ENCODE data around the gene JADE2. TPM values are rescaled to one million over a fixed set of nuclear protein-coding genes. Genes with fewer than 3 reads are reported as not detected.
A peak's percentile ranks its signal among the peaks of the same experiment; 100 is the strongest.

JADE2 gene
- total RNA-seq, 1 donor from 2014 or later = 26.3 TPM

DNA sequence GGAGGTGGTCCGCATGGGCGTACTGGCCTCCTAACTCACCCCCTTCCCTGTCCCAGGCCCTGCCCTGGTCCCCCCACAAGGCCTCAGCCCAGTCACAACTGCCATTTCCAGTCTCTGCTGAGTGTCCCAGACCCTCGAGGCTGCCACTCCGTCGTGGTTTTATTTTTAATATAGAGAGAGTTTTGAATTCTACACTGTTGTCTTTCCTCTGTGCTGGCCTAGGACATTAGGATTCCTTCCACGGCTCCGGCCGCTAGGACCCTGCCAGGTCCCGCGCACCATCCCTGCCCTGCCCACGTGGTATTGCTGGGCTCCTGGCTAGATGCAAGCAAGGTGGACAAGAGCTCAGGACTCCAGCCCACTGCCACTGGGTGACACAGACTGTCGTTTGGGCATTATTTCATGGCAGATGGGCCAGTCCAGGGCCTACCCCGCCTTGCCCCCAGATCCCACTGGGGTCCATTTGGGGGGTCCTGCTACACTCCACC, 53.9 kb downstream of the JADE2 start:
- H3K4me1 ChIP-seq = peaks cover 71% of the 10 kb centered on the region

DNA sequence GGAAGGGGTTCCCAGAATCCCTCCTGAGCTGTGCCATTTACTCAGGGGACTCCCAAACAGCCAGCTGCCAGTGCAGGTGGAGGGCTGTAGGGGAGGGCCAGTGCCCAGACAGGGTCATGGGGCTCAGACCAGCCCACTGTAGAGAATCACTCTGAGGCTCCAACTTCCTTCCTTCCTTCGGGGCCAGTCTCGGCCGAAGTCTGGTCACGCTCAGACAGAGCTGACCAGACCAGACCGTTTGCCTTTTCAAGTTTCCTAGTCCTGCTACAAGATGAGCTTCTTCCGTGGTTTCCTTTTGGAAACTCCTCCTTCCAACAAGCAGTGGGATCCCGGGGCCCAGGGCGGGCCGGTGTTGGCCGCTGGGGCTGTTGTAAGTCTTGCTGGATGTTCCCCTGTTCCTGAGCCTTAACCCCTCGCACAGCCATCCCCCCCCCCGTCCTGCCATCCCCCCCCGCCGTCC, 54.6 kb downstream of the JADE2 start:
- peaks cover 49% of the 10 kb centered on the region for H3K36me3 ChIP-seq
- H3K27me3 ChIP-seq (ENCODE audit: low read depth) = no peaks in the 10 kb centered on the region
- H3K4me3 ChIP-seq = no peak overlapping the region
- no peak overlapping the region for H3K27ac ChIP-seq (replicated peaks)
- no peak for DNase-seq
- TF ChIP-seq, protein P1, sequence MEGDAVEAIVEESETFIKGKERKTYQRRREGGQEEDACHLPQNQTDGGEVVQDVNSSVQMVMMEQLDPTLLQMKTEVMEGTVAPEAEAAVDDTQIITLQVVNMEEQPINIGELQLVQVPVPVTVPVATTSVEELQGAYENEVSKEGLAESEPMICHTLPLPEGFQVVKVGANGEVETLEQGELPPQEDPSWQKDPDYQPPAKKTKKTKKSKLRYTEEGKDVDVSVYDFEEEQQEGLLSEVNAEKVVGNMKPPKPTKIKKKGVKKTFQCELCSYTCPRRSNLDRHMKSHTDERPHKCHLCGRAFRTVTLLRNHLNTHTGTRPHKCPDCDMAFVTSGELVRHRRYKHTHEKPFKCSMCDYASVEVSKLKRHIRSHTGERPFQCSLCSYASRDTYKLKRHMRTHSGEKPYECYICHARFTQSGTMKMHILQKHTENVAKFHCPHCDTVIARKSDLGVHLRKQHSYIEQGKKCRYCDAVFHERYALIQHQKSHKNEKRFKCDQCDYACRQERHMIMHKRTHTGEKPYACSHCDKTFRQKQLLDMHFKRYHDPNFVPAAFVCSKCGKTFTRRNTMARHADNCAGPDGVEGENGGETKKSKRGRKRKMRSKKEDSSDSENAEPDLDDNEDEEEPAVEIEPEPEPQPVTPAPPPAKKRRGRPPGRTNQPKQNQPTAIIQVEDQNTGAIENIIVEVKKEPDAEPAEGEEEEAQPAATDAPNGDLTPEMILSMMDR (IDR thresholded peaks at IDR 0.05; ENCODE audit: borderline replicate concordance) = no peak
- peaks cover 64% of the 10 kb centered on the region for H3K4me1 ChIP-seq
- H3K9me3 ChIP-seq (replicated peaks) = no peaks in the 10 kb centered on the region
- intact Hi-C loops (cut with micrococcal nuclease) = no loop called here

More for the DNA sequence above, 53.9 kb downstream of the JADE2 start:
- TF ChIP-seq, protein P1 (IDR thresholded peaks at IDR 0.05; ENCODE audit: borderline replicate concordance) = no peak
- Histone ChIP-seq H3K4me3 (no peak overlapping the region), H3K27ac (replicated peaks) (no peak overlapping the region), H3K9me3 (replicated peaks) (no peaks in the 10 kb centered on the region), H3K36me3 (peaks cover 56% of the 10 kb centered on the region), H3K27me3 (ENCODE audit: low read depth) (no peaks in the 10 kb centered on the region)
- intact Hi-C loops (cut with micrococcal nuclease) = no loop called here
- DNase-seq = no peak

DNA sequence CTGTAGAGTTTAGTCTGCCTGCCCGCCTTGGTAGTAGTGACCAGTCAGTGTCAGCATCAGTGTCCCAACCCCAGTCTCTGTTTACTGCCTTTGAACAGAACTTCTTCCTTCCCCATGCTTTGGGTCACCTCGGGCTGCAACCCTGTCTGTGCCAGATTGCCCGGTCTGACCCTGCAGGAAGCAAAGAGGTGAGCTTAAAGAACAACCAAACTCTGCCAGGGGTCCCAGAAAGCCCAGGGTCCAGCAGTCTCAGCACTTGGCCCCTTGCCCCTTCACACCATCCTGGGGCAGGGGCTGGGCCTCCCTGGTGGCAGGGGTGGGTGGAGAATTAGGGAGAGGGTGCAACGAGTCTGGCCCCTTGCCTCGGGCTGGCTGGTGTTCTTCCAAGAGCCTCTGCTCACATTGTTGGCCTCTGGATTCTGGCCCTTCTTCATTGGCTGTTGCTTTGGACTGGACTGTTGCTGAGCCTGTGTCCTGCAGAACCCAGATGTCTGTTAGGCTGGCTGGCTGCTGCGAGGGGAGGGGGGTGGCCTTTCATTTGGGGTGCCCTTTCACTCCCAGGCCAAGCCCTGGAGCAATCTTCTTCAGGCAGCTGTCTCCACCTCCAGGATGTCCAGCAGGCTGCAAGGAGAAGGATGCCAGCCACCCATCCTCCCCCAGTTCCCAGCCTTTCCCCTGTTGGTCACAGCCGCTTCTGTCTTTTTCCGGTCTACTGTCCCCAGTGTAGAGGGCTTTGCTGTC, 55.9 kb downstream of the JADE2 start:
- TF ChIP-seq, protein P1 (IDR thresholded peaks at IDR 0.05; ENCODE audit: borderline replicate concordance) = no peak
- no peak overlapping the region for H3K4me3 ChIP-seq
- peaks cover 50% of the 10 kb centered on the region for H3K4me1 ChIP-seq

DNA sequence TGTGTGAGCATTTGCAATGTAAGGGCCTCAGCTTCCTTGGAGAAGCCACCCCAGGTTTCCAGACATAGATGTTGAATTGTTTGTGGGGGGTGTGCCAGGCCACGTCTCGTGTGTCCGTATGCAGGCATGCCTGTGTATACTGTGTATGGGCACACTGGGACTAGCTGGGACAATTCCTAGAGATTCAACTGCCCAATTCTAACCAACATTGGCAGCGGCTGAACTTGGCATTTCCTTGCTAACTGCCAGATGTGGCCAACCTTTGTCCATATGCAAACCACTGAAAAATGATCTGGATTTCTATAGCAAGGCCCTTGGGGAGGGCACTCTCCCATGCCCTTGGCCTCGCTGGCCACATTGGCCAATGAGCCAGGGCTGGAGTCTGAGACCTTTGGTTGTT, 56.8 kb downstream of the JADE2 start:
- peak overlapping the region; percentile 79 for H3K27ac ChIP-seq (replicated peaks)
- no peaks in the 10 kb centered on the region for H3K9me3 ChIP-seq (replicated peaks)
- TF ChIP-seq, protein P1 (IDR thresholded peaks at IDR 0.05; ENCODE audit: borderline replicate concordance) = no peak
- no peaks in the 10 kb centered on the region for H3K27me3 ChIP-seq (ENCODE audit: low read depth)
- peaks cover 27% of the 10 kb centered on the region for H3K36me3 ChIP-seq
- intact Hi-C loops (cut with micrococcal nuclease) = no loop called here
- no peak for DNase-seq
- no peak overlapping the region for H3K4me3 ChIP-seq
- peaks cover 49% of the 10 kb centered on the region for H3K4me1 ChIP-seq

More for the DNA sequence above, 55.9 kb downstream of the JADE2 start:
- Histone ChIP-seq H3K27ac (replicated peaks) (peak overlapping the region; percentile 79), H3K9me3 (replicated peaks) (no peaks in the 10 kb centered on the region), H3K36me3 (peaks cover 36% of the 10 kb centered on the region), H3K27me3 (ENCODE audit: low read depth) (no peaks in the 10 kb centered on the region)
- intact Hi-C loops (cut with micrococcal nuclease) = no loop called here
- peak; percentile 53 for DNase-seq

DNA sequence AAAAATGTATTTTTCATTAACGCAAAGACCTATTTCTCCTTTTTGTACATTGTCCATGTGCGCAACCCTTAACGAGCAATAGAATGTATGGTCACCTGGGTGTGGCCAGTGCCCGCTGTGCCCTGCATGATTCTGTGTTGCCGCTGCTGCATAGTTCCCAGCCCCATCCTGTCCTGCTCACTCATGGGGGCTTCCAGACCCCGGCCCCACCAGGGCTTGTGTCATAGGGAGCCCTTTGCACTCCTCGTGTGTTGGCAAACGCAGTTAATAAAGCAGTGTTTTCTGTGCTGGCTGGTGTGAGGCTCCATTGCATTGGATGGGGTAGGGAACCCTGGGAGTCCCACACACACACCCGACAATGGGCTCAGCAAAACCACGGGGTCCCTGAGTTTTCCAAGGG, 57.5 kb downstream of the JADE2 start:
- TF ChIP-seq, protein P1 (IDR thresholded peaks at IDR 0.05; ENCODE audit: borderline replicate concordance) = no peak
- Histone ChIP-seq H3K27me3 (ENCODE audit: low read depth) (no peaks in the 10 kb centered on the region), H3K36me3 (peaks cover 22% of the 10 kb centered on the region), H3K9me3 (replicated peaks) (no peaks in the 10 kb centered on the region), H3K27ac (replicated peaks) (no peak overlapping the region), H3K4me1 (peaks cover 43% of the 10 kb centered on the region), H3K4me3 (no peak overlapping the region)
- intact Hi-C loops (cut with micrococcal nuclease) = no loop called here
- no peak for DNase-seq
